Measurements from ENCODE around the gene GMDS.

Gene GMDS

GRCh38 chr6:1987640-1988039 is 257.8 kb downstream of the GMDS start:
- DNase-seq (ENCODE audit: low read depth in 2 of 2): no peak

DNA sequence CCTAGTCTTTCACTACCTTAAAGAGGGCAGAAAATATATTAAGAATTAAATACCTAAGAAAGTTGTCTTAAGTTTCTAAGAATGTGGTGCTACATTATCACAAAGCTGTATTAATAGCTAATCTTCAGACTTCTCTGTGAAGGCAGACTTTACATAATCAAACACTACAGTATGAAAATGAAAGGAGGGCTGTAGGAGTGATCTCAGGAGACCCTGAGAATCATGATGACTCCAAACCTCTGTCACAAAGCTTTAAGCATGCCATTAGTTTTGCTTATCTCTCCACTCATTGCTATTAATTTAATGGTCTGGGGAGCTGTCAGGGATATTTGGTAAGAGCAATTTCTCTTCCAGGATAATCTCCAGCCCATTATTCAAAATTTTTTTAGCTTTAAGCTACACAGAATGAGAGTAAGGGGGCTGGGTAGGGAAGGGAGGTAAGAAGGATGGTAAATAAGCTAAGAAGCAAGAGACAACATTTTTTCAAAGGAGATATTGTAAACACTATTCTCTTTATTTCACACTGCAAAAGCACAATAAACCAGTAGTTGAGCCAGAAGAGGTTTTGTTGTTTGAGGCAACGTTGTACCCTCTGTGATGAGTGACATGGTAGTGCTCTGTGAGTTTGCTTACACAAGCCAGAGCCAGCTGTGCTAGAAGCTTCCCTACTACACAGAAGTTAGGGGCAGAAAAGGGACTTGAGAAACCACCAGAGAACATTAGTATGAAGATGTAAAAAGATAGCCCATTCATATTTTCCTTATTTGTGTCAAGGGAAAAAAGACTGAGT is 258.8 kb downstream of the GMDS start:
- DNase-seq (ENCODE audit: low read depth in 2 of 2): no peak

GRCh38 chr6:1984346-1984994 is 260.9 kb downstream of the GMDS start:
- DNase-seq (ENCODE audit: low read depth in 2 of 2): no peak

DNA sequence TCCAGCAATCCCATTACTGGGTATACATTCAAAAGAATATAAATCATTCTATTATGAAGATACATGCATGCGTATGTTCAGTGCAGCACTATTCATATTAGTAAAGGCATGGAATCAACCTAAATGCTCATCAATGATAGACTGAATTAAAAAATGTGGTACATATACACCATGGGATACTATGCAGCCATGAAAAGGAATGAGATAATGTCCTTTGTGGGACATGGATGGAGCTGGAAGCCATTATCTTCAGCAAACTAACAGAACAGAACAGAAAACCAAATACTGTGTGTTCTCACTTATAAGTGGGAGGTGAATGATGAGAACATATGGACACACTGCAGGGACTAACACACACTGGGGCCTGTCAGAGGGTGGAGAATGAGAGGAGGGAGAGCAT is 261.6 kb downstream of the GMDS start:
- DNase-seq (ENCODE audit: low read depth in 2 of 2): no peak

DNA sequence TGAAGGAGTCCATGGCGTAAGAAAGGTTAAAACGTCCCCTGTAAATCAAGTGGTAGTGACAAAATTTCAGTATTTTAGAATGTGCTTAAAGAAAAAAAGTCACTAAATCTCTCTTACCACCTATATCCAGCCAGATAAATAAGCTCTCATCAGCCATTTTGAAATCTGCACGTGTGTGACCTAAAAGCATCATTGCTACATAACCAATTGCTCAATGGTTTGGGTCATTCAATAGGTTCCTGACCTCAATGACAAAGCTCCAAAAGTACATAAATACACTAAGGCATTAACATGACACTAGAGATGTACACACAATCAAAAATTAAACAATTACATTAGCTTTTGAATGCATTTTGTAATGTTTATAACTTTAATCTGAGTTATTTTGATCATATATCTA is 272.4 kb downstream of the GMDS start:
- DNase-seq (ENCODE audit: low read depth in 2 of 2): no peak

DNA sequence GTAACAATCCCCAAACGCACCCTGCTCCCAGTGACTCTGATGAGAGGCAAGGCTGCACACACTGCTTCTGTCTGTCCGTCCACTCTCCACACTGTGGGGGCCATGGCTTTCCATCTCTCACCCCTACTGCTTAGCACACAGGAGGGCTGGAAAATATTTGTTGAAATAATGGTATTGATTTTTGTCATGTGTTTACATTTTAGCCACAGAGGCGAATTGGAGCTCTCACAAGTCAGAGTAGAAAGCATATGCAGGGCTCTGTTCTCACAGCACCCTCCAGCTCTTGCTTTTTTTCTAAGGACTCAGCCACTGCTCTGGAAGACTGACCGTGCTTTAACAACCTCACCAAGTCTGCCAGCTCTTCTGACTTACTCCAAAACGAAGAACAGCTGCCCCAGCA is 273.8 kb downstream of the GMDS start:
- DNase-seq (ENCODE audit: low read depth in 2 of 2): no peak

- no peak for DNase-seq (ENCODE audit: low read depth in 2 of 2)
Observed at GRCh38 chr6:1970151-1970561, 275.2 kb downstream of the GMDS start.

- no peak for DNase-seq (ENCODE audit: low read depth in 2 of 2)
Observed at GRCh38 chr6:1966713-1967112, 278.7 kb downstream of the GMDS start.

GRCh38 chr6:1965596-1966224 is 279.7 kb downstream of the GMDS start:
- DNase-seq (ENCODE audit: low read depth in 2 of 2): no peak

- no peak for DNase-seq (ENCODE audit: low read depth in 2 of 2)
Observed at GRCh38 chr6:1963596-1963995, 281.8 kb downstream of the GMDS start.

DNA sequence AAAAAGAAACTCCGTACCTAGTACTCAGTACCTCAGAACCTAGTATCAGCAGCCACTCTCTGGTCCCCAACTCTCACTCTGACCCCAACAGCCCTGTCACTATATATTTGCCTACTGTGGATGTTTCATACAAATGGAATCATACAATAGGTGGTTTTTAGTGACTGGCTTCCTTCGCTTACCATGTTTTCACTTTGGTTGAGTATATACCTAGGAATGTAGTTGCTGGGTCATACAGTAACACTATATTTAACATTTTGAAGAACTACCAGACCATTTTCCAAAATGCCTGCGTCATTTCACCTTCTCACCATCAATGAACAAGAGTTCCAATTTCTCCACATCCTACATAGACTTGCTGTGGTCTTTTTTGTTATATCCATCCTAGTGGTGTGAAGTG is 283.2 kb downstream of the GMDS start:
- DNase-seq (ENCODE audit: low read depth in 2 of 2): no peak

- DNase-seq (ENCODE audit: low read depth in 2 of 2): no peak
Observed at GRCh38 chr6:1960486-1961142, 284.8 kb downstream of the GMDS start.

DNA sequence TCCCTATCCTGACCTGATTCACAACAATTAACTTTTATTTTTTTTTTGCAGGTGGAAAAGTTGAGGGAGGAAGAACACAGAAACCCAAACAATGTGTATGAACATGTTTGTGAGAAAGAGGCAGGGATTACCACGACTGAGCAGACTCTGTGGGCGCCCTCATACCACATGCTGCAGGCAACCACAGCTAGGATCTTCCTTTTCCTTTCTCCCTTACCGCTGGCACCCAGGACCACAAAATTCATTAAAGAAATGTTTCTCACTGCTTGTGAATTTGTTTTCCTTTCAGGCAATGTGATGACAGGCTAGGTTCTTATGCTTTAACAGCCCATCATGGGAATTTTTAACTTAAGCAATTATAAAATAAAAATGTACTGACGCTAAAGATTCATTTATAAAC is 287.1 kb downstream of the GMDS start:
- no peak for DNase-seq (ENCODE audit: low read depth in 2 of 2)

DNA sequence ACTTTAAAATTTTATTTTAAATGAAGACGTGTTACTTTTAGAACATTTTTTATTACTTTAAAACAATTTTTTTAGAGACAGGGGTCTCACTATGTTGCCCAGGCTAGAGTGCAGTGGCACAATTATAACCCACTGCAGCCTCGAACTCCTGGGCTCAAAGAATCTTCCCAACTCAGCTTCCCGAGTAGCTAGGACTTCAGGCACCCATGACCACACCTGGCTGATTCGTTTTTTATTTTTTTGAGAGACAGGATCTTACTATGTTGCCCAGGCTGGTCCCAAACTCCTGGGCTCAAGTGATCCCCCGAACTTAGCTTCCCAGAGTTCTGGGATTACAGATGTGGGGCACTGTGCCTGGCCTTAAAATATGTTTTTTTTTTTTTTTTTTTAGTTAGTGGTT is 287.7 kb downstream of the GMDS start:
- DNase-seq (ENCODE audit: low read depth in 2 of 2): no peak

DNA sequence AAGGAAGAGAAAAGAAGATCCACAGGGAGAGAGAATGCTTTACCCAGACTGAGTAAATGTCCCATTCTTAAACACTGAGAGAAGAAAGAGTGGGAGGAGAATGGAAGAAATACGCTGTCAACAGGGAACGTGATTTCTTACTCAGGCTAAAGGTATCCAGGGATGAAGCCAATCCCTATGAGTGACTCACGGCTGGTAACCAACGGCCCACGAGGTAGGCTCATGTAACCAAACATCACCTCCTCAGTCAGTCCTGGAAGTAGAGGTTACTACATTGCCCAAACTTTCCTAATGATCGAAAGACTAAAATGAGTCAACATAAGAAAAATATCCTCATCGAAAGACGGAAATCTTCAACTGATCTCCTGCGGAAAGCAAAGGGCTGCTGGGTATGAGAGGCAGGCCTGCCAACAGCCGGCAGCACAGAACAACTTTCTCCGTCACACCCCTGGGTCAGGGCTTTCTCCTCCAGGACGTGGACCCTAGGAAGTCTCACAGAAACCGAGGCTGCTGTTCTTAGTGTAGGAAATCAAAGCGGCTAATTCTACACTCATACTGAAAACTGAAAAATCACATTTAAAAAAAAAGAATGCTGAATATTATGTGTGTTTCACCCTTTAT is 292.6 kb downstream of the GMDS start:
- DNase-seq (ENCODE audit: low read depth in 2 of 2): no peak

- DNase-seq (ENCODE audit: low read depth in 2 of 2): no peak
Observed at GRCh38 chr6:1950631-1951030, 294.8 kb downstream of the GMDS start.

- no peak for DNase-seq (ENCODE audit: low read depth in 2 of 2)
Observed at GRCh38 chr6:1949538-1949937, 295.9 kb downstream of the GMDS start.

GRCh38 chr6:1947922-1948321 is 297.5 kb downstream of the GMDS start:
- no peak for DNase-seq (ENCODE audit: low read depth in 2 of 2)

DNA sequence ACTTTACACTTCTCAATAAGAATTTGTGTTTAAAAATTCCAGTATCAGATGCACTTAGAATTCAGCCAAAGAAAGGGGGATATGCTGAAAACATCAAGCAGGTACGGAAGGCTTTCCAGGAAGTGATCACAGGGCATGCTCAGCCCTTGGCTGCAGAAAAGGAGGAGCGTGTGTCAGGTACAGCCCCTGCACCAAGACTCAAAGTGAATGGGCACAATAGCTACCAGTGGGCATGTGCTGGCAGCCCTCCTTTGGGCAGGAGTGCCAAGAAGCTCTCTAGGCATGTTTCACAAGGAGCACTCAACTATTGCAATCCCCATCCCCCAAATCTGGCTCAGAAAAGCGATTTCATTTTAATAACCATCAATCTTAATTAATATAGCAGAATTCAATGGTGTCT is 298.8 kb downstream of the GMDS start:
- DNase-seq (ENCODE audit: low read depth in 2 of 2): no peak

DNA sequence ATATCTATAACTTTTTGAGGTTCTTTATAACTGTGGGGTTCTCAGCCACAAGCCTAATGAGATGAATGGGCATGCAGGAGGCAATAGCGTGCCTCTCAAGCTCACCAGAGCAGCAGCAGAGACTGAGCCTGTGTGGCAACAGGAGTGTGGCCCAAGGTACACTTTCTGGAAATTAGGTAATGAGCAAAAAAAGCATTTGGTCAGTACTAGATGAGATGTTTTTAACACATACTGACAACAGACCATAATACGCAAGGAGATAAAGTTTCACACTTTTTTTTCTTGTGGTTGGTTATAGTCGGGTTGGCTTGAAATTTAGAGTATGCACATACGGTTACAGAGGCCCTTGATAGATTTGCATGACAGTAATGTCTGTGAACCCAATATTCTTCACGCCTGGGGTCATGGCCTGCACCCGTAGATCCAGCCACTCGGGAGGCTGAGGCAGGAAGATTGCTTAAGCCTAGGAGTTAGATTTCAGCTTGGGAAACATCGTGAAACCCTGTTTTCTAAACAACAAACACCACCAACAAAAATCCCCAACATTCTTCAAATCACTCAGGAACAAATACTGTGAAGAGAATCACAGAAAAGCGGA is 300.1 kb downstream of the GMDS start:
- DNase-seq (ENCODE audit: low read depth in 2 of 2): no peak

- DNase-seq (ENCODE audit: low read depth in 2 of 2): no peak
Observed at GRCh38 chr6:1942834-1943233, 302.6 kb downstream of the GMDS start.

DNA sequence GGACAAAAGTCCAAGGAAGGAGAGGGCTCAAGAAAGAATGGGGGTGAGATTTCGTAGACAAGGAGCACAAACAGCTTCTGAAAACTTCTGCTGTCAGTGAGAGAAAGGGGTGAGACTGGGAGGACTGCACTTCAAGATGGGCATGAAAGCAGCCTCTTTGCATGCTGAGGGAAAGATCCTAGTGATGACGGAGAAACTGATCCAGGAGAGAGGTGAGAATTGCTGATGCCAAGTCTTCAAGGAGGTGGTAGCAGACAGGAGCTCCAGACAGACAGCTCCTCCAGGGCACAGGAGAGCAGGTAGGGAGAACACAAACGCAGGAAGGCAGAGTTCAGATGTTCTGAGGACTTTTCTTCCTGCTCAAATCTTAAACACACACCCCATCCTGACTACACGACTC is 303.9 kb downstream of the GMDS start:
- no peak for DNase-seq (ENCODE audit: low read depth in 2 of 2)
